IMR-90 (cell line): ENCODE data around the gene CYP2C18. TPM values are rescaled to one million over a fixed set of nuclear protein-coding genes. Genes with fewer than 3 reads are reported as not detected.

Source experiments
- ATAC-seq: fragments of 200-7000 bp; cut with Tn5 transposase; 2 replicates; pipeline ENCODE4 v1.9.1; 2020; ENCODE audit warnings: low read depth, mild to moderate bottlenecking, moderate library complexity
- BruUV-seq: library from RNA; stranded (reverse); fragments of 400-500 nt; replicated peaks from 2 replicates; lab custom pipeline; 2021; lab: Mats Ljungman, UMichigan
- CTCF ChIA-PET: fragments of 300-600 bp; formaldehyde crosslinking; extraction: SDS; loops from one replicate; lab custom pipeline; 2021; ENCODE audit warnings: antibody characterized with exemption; lab: Yijun Ruan, JAX
- POLR2A ChIA-PET: fragments of 300-600 bp; sonication (Branson Sonifier 250); formaldehyde crosslinking; loops from one replicate; lab custom pipeline; 2022; ENCODE audit warnings: antibody characterized with exemption; ENCODE audit not compliant: unreplicated experiment; lab: Charles Lee
- DNase-seq: peaks from one replicate; pipeline ENCODE4 v3.0.0; 2013
- H2AFZ ChIP-seq: replicated peaks from 2 replicates; pipeline ENCODE3; 2013; ENCODE audit warnings: low read length, mild to moderate bottlenecking; ENCODE audit not compliant: poor library complexity
- H2AK5ac ChIP-seq: 2 replicates; pipeline ENCODE4 v1.6.1; 2013; ENCODE audit warnings: low read depth, low read length, inconsistent platforms
- H2AK9ac ChIP-seq: replicated peaks from 2 replicates; pipeline ENCODE3; 2013; ENCODE audit warnings: mild to moderate bottlenecking, low read depth, low read length, moderate library complexity; ENCODE audit not compliant: poor library complexity
- H2BK120ac ChIP-seq: 2 replicates; pipeline ENCODE4 v1.6.1; 2013; ENCODE audit warnings: low read depth, low read length, inconsistent platforms
- H2BK15ac ChIP-seq: 3 replicates; pipeline ENCODE4 v1.6.1; 2013; ENCODE audit warnings: low read depth, low read length, inconsistent platforms
- H2BK20ac ChIP-seq: 2 replicates; pipeline ENCODE4 v1.6.1; 2013; ENCODE audit warnings: low read depth, mild to moderate bottlenecking, inconsistent platforms, low read length, moderate library complexity
- H2BK5ac ChIP-seq: 2 replicates; pipeline ENCODE4 v1.6.1; 2013; ENCODE audit warnings: mild to moderate bottlenecking, low read depth, low read length, inconsistent platforms; ENCODE audit not compliant: poor library complexity, severe bottlenecking
- H3K14ac ChIP-seq: replicated peaks from 2 replicates; pipeline ENCODE4 v1.6.1; 2013; ENCODE audit warnings: low read depth, low read length, inconsistent platforms
- H3K18ac ChIP-seq: 2 replicates; pipeline ENCODE4 v1.6.1; 2013; ENCODE audit warnings: low read depth, low read length, control low read depth
- H3K23ac ChIP-seq: 2 replicates; pipeline ENCODE4 v1.6.1; 2013; ENCODE audit warnings: low read depth, low read length, inconsistent platforms
- H3K27ac ChIP-seq: 2 replicates; pipeline ENCODE4 v1.5.1; 2013; ENCODE audit warnings: mild to moderate bottlenecking, control low read depth, low read length; ENCODE audit not compliant: insufficient read depth
- H3K27me3 ChIP-seq: 2 replicates; pipeline ENCODE4 v1.6.1; 2013; ENCODE audit warnings: low read length; ENCODE audit not compliant: control insufficient read depth, insufficient read depth
- H3K36me3 ChIP-seq: 2 replicates; pipeline ENCODE4 v1.6.1; 2013; ENCODE audit warnings: low read length, mixed read lengths; ENCODE audit not compliant: control insufficient read depth, insufficient read depth
- H3K4ac ChIP-seq: 2 replicates; pipeline ENCODE4 v1.6.1; 2013; ENCODE audit warnings: low read depth, low read length, inconsistent platforms
- H3K4me1 ChIP-seq: 2 replicates; pipeline ENCODE4 v1.6.1; 2013; ENCODE audit warnings: low read length, mixed read lengths; ENCODE audit not compliant: control insufficient read depth, insufficient read depth
- H3K4me2 ChIP-seq: 2 replicates; pipeline ENCODE4 v1.6.1; 2013; ENCODE audit warnings: low read depth, mild to moderate bottlenecking, control low read depth, low read length, moderate library complexity
- H3K4me3 ChIP-seq: 2 replicates; pipeline ENCODE4 v1.5.1; 2013; ENCODE audit warnings: low read depth, mild to moderate bottlenecking, control low read depth, low read length, moderate library complexity; ENCODE audit not compliant: insufficient read depth
- H3K56ac ChIP-seq: 2 replicates; pipeline ENCODE4 v1.6.1; 2013; ENCODE audit warnings: low read length, inconsistent platforms; ENCODE audit not compliant: insufficient read depth; ENCODE audit errors: extremely low read depth
- H3K79me1 ChIP-seq, 2 experiments: 2 replicates each; pipeline ENCODE4 v1.6.1; 2013; ENCODE audit warnings: low read length in 2 of 2, inconsistent platforms in 1 of 2, low read depth in 1 of 2
- H3K9ac ChIP-seq: 2 replicates; pipeline ENCODE4 v1.6.1; 2013; ENCODE audit warnings: low read depth, low read length, control low read depth
- H3K9me1 ChIP-seq: 2 replicates; pipeline ENCODE4 v1.6.1; 2013; ENCODE audit warnings: low read length, inconsistent platforms; ENCODE audit not compliant: insufficient read depth
- H3K9me3 ChIP-seq: 2 replicates; pipeline ENCODE4 v1.6.1; 2013; ENCODE audit warnings: low read length; ENCODE audit not compliant: control insufficient read depth, insufficient read depth
- H4K20me1 ChIP-seq: 2 replicates; pipeline ENCODE4 v1.6.1; 2013; ENCODE audit warnings: low read length, inconsistent platforms; ENCODE audit not compliant: insufficient read depth
- H4K5ac ChIP-seq: 2 replicates; pipeline ENCODE4 v1.6.1; 2013; ENCODE audit warnings: mild to moderate bottlenecking, low read depth, low read length, control low read depth
- H4K8ac ChIP-seq, 2 experiments: 2 replicates each; pipeline ENCODE4 v1.6.1; 2013; ENCODE audit warnings: low read depth in 2 of 2, low read length in 2 of 2, control low read depth in 1 of 2, inconsistent platforms in 1 of 2
- H4K91ac ChIP-seq: 2 replicates; pipeline ENCODE4 v1.6.1; 2013; ENCODE audit warnings: low read depth, low read length, inconsistent platforms; ENCODE audit not compliant: insufficient read depth
- BHLHE40 ChIP-seq: fragments of 150-350 bp; IDR thresholded peaks from 2 replicates; pipeline ENCODE4 v1.6.1; 2016; ENCODE audit warnings: mild to moderate bottlenecking, low read depth, low read length
- CEBPB ChIP-seq: IDR thresholded peaks from 2 replicates; pipeline ENCODE4 v1.6.1; 2012; ENCODE audit warnings: low read depth, low read length, improper control_type of control experiment
- CHD1 ChIP-seq: IDR thresholded peaks from 2 replicates; pipeline ENCODE4 v1.6.1; 2012; ENCODE audit warnings: low read depth, low read length, improper control_type of control experiment
- FOS ChIP-seq: fragments of 150-350 bp; IDR thresholded peaks from 2 replicates; pipeline ENCODE4 v1.6.1; 2016; ENCODE audit warnings: low read depth, low read length
- MAFK ChIP-seq: IDR thresholded peaks from 2 replicates; pipeline ENCODE4 v1.6.1; 2012; ENCODE audit warnings: low read depth, low read length, improper control_type of control experiment
- MAZ ChIP-seq: IDR thresholded peaks from 2 replicates; pipeline ENCODE4 v1.6.1; 2012; ENCODE audit warnings: low read depth, mild to moderate bottlenecking, low read length, improper control_type of control experiment, moderate library complexity, borderline replicate concordance
- MXI1 ChIP-seq: IDR thresholded peaks from 2 replicates; pipeline ENCODE4 v1.6.1; 2012; ENCODE audit warnings: low read depth, mild to moderate bottlenecking, low read length, moderate library complexity, borderline replicate concordance
- NFE2L2 ChIP-seq: fragments of 150-350 bp; IDR thresholded peaks from 2 replicates; pipeline ENCODE4 v1.6.1; 2016; ENCODE audit warnings: low read depth, mild to moderate bottlenecking, low read length
- POLR2A ChIP-seq: IDR thresholded peaks from 2 replicates; pipeline ENCODE4 v1.6.1; 2012; ENCODE audit warnings: mild to moderate bottlenecking, low read depth, low read length
- RAD21 ChIP-seq: IDR thresholded peaks from 2 replicates; pipeline ENCODE4 v1.6.1; 2012; ENCODE audit warnings: low read length, improper control_type of control experiment
- RCOR1 ChIP-seq: IDR thresholded peaks from 2 replicates; pipeline ENCODE4 v1.6.1; 2012; ENCODE audit warnings: mild to moderate bottlenecking, low read length, improper control_type of control experiment; ENCODE audit not compliant: insufficient replicate concordance
- RFX5 ChIP-seq: IDR thresholded peaks from 2 replicates; pipeline ENCODE4 v1.8.0; 2012; ENCODE audit warnings: low read depth, mild to moderate bottlenecking, low read length, moderate library complexity
- SMC3 ChIP-seq: fragments of 150-350 bp; IDR thresholded peaks from 2 replicates; pipeline ENCODE4 v1.6.1; 2016; ENCODE audit warnings: low read depth, mild to moderate bottlenecking, antibody characterized with exemption, low read length, moderate library complexity
- USF2 ChIP-seq: fragments of 150-350 bp; IDR thresholded peaks from 2 replicates; pipeline ENCODE4 v1.6.1; 2017; ENCODE audit warnings: mild to moderate bottlenecking, antibody characterized with exemption, low read length, low read depth
- WGBS, 2 experiments: methylation state at CpG; one replicate each; pipeline versions ENCODE4 v1.1.5 to v1.1.7; 2013; ENCODE audit warnings: missing lambda C conversion rate in 2 of 2; ENCODE audit not compliant: insufficient read length in 1 of 2; ENCODE audit errors: extremely low coverage in 2 of 2; 5-methylcytosine and 5-hydroxymethylcytosine counted together
- dilution Hi-C: fragments of 300-500 bp; cut with HindIII; formaldehyde crosslinking; loops from one replicate; pipeline ENCODE4 v1.14.3; 2018; ENCODE audit warnings: low sequenced_read_pairs; ENCODE audit not compliant: unreplicated experiment
- in situ Hi-C: fragments of 300-500 bp; cut with MboI; formaldehyde crosslinking; loops from 3 replicates; pipeline ENCODE4 v1.14.3; 2019; ENCODE audit warnings: low sequenced_read_pairs, inconsistent platforms, mixed read lengths
- intact Hi-C: fragments of 100-400 bp; cut with micrococcal nuclease; formaldehyde crosslinking; loops from 2 replicates; pipeline ENCODE4 v1.10.0; 2022
- polyA plus RNA-seq, 3 experiments: library from polyadenylated mRNA; depleted of rRNA; stranded (reverse); fragments of >200 nt; gene quantifications; 2 replicates each; pipeline ENCODE4 v1.2.3, GENCODE V29; 2012; ENCODE audit warnings: low replicate concordance in 1 of 3
- total RNA-seq: library from RNA; depleted of rRNA; stranded (reverse); fragments of >200 nt; gene quantifications from 2 replicates; pipeline ENCODE4 v1.2.3, GENCODE V29; 2012
- TF ChIP-seq, protein P1 (sequence below): conservative IDR thresholded peaks from 2 replicates; pipeline ENCODE4 v1.5.1; 2012; ENCODE audit warnings: mild to moderate bottlenecking, low read depth, low read length, improper control_type of control experiment

CYP2C18 gene
- total and polyA plus RNA-seq, 2 of the 4 experiments (the other 2 are of a cell fraction), result not detected

DNA sequence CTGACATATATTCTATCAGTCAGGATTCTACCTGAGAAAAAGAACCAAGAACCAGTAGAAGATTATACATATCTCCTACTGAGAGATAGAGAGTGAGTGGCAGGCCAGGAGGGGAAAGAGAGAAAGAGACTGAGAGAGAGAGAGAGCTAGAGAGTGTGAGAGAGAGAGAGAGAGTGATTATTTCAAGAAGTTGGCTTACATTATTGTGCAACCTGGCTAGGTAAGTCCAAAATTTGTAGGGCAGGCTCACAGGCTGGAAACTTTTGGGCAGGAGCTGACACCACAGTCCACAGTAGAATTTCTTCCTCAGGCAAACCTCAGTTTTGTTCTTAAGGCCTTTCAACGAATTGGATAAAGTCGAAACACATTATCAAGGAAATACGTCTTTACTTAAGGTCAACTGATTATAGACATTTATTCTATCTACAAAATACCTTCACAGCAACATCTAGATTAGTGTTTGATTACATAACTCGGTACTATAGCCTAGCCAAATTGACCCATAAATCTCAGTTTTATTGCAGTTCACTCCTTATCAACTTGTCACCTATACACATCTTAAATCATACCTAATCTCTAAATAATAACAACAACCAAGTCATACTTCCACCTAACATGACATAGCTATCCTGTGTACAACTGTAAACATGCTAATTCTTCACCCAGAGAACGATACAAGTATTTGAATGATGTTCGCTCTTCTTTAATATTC is 17.0 kb upstream of the CYP2C18 start:
- H4K8ac ChIP-seq, result no peak overlapping the region
- no peak overlapping the region for H3K18ac ChIP-seq
- DNase-seq (no peak), ATAC-seq (no peak)
- H3K14ac ChIP-seq, result no peak overlapping the region
- H3K4me2 ChIP-seq, result no peak overlapping the region
- no peaks in the 10 kb centered on the region for H3K79me1 ChIP-seq
- H2AK9ac ChIP-seq, result no peak overlapping the region
- no peaks in the 10 kb centered on the region for H3K9me1 ChIP-seq
- H3K27me3 ChIP-seq, result no peaks in the 10 kb centered on the region
- no peak overlapping the region for H3K4me3 ChIP-seq
- no peak overlapping the region for H3K27ac ChIP-seq
- intact Hi-C loops (no loop called here), dilution Hi-C loops (no loop called here), in situ Hi-C loops (no loop called here)
- no peaks in the 10 kb centered on the region for H3K9me3 ChIP-seq
- no peak overlapping the region for H3K9ac ChIP-seq
- TF ChIP-seq BHLHE40 (no peak), POLR2A (no peak), SMC3 (no peak), MXI1 (no peak), CHD1 (no peak), RFX5 (no peak), NFE2L2 (no peak), USF2 (no peak), CEBPB (no peak), MAFK (no peak), RCOR1 (no peak), FOS (no peak), RAD21 (no peak), MAZ (no peak)
- TF ChIP-seq, protein P1, sequence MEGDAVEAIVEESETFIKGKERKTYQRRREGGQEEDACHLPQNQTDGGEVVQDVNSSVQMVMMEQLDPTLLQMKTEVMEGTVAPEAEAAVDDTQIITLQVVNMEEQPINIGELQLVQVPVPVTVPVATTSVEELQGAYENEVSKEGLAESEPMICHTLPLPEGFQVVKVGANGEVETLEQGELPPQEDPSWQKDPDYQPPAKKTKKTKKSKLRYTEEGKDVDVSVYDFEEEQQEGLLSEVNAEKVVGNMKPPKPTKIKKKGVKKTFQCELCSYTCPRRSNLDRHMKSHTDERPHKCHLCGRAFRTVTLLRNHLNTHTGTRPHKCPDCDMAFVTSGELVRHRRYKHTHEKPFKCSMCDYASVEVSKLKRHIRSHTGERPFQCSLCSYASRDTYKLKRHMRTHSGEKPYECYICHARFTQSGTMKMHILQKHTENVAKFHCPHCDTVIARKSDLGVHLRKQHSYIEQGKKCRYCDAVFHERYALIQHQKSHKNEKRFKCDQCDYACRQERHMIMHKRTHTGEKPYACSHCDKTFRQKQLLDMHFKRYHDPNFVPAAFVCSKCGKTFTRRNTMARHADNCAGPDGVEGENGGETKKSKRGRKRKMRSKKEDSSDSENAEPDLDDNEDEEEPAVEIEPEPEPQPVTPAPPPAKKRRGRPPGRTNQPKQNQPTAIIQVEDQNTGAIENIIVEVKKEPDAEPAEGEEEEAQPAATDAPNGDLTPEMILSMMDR, result no peak
- 20% methylated on average over 2 of the region's 6 CpGs; no CpG with 5 or more reads in 1 of the 2 experiments for WGBS, 2 experiments
- no peak overlapping the region for H3K23ac ChIP-seq
- H2AK5ac ChIP-seq, result no peak overlapping the region
- H2BK15ac ChIP-seq, result no peak overlapping the region
- no peaks in the 10 kb centered on the region for H3K36me3 ChIP-seq
- POLR2A ChIA-PET, result no interaction called here
- BruUV-seq, result no TSS peak
- CTCF ChIA-PET, result no interaction called here
- no peak overlapping the region for H4K5ac ChIP-seq
- H3K56ac ChIP-seq, result no peak overlapping the region
- H2BK120ac ChIP-seq, result no peak overlapping the region
- H2BK5ac ChIP-seq, result no peak overlapping the region
- no peaks in the 10 kb centered on the region for H3K4me1 ChIP-seq
- no peak overlapping the region for H3K4ac ChIP-seq
- no peak overlapping the region for H2AFZ ChIP-seq
- H4K91ac ChIP-seq, result no peak overlapping the region
- no peaks in the 10 kb centered on the region for H4K20me1 ChIP-seq
- H2BK20ac ChIP-seq, result no peak overlapping the region
